Hepatocyte (in vitro differentiated cells): ENCODE measurements around the gene MAGI1.

ENCODE experiments used
- EZH2 ChIP-seq: fragments of 200-600 bp; sonication (generic); IDR thresholded peaks from 2 replicates; pipeline ENCODE4 v1.6.1; 2016; ENCODE audit warnings: antibody characterized with exemption, mild to moderate bottlenecking, borderline replicate concordance
- TF ChIP-seq, protein P1 (sequence below): fragments of 200-600 bp; sonication (generic); IDR thresholded peaks from 2 replicates; pipeline ENCODE4 v1.5.1; 2016; ENCODE audit warnings: antibody characterized with exemption, mild to moderate bottlenecking; ENCODE audit not compliant: poor library complexity

DNA sequence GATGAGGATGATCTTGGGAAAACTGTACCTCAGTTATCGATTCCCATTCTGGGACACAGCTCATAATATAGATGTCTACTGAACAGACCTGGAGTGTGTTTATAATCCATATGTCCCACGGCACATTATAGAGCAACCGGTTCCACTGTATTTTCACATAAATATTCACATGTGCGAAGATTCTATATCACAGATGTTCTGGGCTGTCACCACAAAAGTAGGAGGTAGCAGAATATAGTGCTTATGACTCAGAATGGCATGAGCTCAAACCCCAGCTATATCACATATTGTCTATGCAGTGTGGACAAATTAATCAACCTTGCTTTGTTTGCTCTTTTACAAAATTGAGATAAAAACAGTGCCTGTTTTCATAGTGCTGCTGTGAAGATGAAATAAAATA is 710.6 kb downstream of the MAGI1 start:
- TF ChIP-seq, protein P1, sequence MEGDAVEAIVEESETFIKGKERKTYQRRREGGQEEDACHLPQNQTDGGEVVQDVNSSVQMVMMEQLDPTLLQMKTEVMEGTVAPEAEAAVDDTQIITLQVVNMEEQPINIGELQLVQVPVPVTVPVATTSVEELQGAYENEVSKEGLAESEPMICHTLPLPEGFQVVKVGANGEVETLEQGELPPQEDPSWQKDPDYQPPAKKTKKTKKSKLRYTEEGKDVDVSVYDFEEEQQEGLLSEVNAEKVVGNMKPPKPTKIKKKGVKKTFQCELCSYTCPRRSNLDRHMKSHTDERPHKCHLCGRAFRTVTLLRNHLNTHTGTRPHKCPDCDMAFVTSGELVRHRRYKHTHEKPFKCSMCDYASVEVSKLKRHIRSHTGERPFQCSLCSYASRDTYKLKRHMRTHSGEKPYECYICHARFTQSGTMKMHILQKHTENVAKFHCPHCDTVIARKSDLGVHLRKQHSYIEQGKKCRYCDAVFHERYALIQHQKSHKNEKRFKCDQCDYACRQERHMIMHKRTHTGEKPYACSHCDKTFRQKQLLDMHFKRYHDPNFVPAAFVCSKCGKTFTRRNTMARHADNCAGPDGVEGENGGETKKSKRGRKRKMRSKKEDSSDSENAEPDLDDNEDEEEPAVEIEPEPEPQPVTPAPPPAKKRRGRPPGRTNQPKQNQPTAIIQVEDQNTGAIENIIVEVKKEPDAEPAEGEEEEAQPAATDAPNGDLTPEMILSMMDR: no peak
- no peak for TF ChIP-seq EZH2
